Body of pancreas (tissue), 4 donors: ENCODE results near the gene PIEZO1.

Source experiments
- POLR2A ChIP-seq, 3 donors: fragments of 450-650 bp; IDR thresholded peaks; one replicate each; pipeline ENCODE4 v1.6.1; 2016; ENCODE audit warnings: antibody characterized with exemption in 3 of 3, mild to moderate bottlenecking in 2 of 3
- TF ChIP-seq, protein P1 (sequence below), 7 experiments: fragments of 450-650 bp in 4 of 7; fragments of 200-600 bp in 3 of 7; sonication (generic) in 3 of 7; IDR thresholded peaks; one replicate each; pipeline ENCODE4 v1.5.1; 2016 to 2019; ENCODE audit warnings: antibody characterized with exemption in 7 of 7

DNA sequence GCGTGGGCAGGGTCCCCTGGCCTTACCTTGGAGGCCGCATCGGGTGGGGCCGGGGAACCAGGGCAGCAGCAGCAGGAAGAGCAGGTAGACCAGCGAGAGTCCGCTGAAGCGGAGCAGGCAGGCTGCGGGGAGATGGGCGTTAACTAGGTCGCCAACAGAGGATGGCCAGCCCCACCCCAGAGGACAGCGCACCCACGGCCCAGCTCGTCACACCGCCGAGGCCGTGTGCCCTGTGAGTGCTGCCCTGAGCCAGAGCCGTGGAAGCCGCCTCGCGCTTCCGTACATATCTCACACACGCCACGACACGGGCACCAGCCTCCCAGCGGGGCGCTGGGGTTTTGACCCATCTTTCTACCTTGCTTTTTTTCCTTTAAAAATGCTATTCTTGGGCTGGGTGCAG lies 35.7 kb downstream of the PIEZO1 start:
- TF ChIP-seq, protein P1, sequence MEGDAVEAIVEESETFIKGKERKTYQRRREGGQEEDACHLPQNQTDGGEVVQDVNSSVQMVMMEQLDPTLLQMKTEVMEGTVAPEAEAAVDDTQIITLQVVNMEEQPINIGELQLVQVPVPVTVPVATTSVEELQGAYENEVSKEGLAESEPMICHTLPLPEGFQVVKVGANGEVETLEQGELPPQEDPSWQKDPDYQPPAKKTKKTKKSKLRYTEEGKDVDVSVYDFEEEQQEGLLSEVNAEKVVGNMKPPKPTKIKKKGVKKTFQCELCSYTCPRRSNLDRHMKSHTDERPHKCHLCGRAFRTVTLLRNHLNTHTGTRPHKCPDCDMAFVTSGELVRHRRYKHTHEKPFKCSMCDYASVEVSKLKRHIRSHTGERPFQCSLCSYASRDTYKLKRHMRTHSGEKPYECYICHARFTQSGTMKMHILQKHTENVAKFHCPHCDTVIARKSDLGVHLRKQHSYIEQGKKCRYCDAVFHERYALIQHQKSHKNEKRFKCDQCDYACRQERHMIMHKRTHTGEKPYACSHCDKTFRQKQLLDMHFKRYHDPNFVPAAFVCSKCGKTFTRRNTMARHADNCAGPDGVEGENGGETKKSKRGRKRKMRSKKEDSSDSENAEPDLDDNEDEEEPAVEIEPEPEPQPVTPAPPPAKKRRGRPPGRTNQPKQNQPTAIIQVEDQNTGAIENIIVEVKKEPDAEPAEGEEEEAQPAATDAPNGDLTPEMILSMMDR (IDR thresholded peaks at IDR 0.05), result no peak
- TF ChIP-seq POLR2A (IDR thresholded peaks at IDR 0.05), result no peak
